ENCODE measurements around the gene RNPS1. TPM values are rescaled to one million over a fixed set of nuclear protein-coding genes. Genes with fewer than 3 reads are reported as not detected.

RNPS1 gene
- total and polyA plus RNA-seq, 12 donors, result 83.5 to 176 (median 110) TPM

GRCh38 chr16:2282262-2282661 lies 14.3 kb upstream of the RNPS1 start:
- DNase-seq, result no peak
- TF ChIP-seq POLR2A (IDR thresholded peaks at IDR 0.05) (no peak), CTCF (IDR thresholded peaks at IDR 0.05) (no peak)
- intact Hi-C loops (cut with DNase I), result no loop called here
- no peaks in the 10 kb centered on the region for H3K27me3 ChIP-seq
- no peaks in the 10 kb centered on the region for H3K9me3 ChIP-seq (replicated peaks in 1 of 3)
- H3K4me1 ChIP-seq (replicated peaks in 1 of 2), result no peaks in the 10 kb centered on the region
- H3K27ac ChIP-seq, result no peak overlapping the region
- H3K36me3 ChIP-seq (replicated peaks in 1 of 2), result peaks cover 0 to 4% of the 10 kb centered on the region in 2 donors
- 68 to 80% (median 75%) methylated on average over 4 to 5 of the region's 5 CpGs for WGBS, 4 donors
- H3K4me3 ChIP-seq, result no peak overlapping the region

GRCh38 chr16:2280981-2281542 lies 13.1 kb upstream of the RNPS1 start:
- Histone ChIP-seq H3K27ac (no peak overlapping the region), H3K27me3 (no peaks in the 10 kb centered on the region), H3K4me1 (replicated peaks in 1 of 2) (no peaks in the 10 kb centered on the region), H3K4me3 (no peak overlapping the region), H3K36me3 (replicated peaks in 1 of 2) (peaks cover 0 to 4% of the 10 kb centered on the region in 2 donors), H3K9me3 (replicated peaks in 1 of 3) (no peaks in the 10 kb centered on the region)
- no peak for DNase-seq
- WGBS, 4 donors, result 83 to 90% (median 88%) methylated on average over 17 to 24 of the region's 24 CpGs
- TF ChIP-seq CTCF (IDR thresholded peaks at IDR 0.05) (no peak), POLR2A (IDR thresholded peaks at IDR 0.05) (no peak)
- intact Hi-C loops (cut with DNase I), result no loop called here

- Histone ChIP-seq H3K9me3 (replicated peaks in 1 of 3) (no peaks in the 10 kb centered on the region), H3K36me3 (replicated peaks in 1 of 2) (peaks cover 0 to 4% of the 10 kb centered on the region in 2 donors), H3K4me1 (replicated peaks in 1 of 2) (no peaks in the 10 kb centered on the region), H3K4me3 (no peak overlapping the region), H3K27me3 (no peaks in the 10 kb centered on the region), H3K27ac (no peak overlapping the region)
- no peak for DNase-seq
- no peak for TF ChIP-seq CTCF (IDR thresholded peaks at IDR 0.05)
- no peak for TF ChIP-seq POLR2A (IDR thresholded peaks at IDR 0.05)
- intact Hi-C loops (cut with DNase I), result no loop called here
- WGBS, 4 donors, result 91 to 97% (median 95%) methylated on average over 6 to 8 of the region's 8 CpGs
These were observed 12.5 kb upstream of the RNPS1 start for GRCh38 chr16:2280461-2280860.

- H3K9me3 ChIP-seq (replicated peaks in 1 of 3), result no peaks in the 10 kb centered on the region
- 88 to 92% (median 90%) methylated on average over 6 to 26 of the region's 26 CpGs for WGBS, 4 donors
- H3K36me3 ChIP-seq (replicated peaks in 1 of 2), result peaks cover 0 to 2% of the 10 kb centered on the region in 2 donors
- H3K4me3 ChIP-seq, result no peak overlapping the region
- no peak overlapping the region for H3K27ac ChIP-seq
- no peak for DNase-seq
- no peaks in the 10 kb centered on the region for H3K4me1 ChIP-seq (replicated peaks in 1 of 2)
- H3K27me3 ChIP-seq, result no peaks in the 10 kb centered on the region
- no peak for TF ChIP-seq CTCF (IDR thresholded peaks at IDR 0.05)
- no peak for TF ChIP-seq POLR2A (IDR thresholded peaks at IDR 0.05)
- intact Hi-C loops (cut with DNase I), result no loop called here
These were observed 11.3 kb upstream of the RNPS1 start for GRCh38 chr16:2278956-2279800.

Data from adrenal gland (tissue), 12 donors.